SU-DHL-6 (cell line): ENCODE data around the gene KAZN.

ENCODE experiments used
- H2AFZ ChIP-seq: fragments of 200-600 bp; sonication (generic); 2 replicates; pipeline ENCODE4 v1.6.1; 2014; ENCODE audit warnings: low read depth, mild to moderate bottlenecking, moderate library complexity, mixed read lengths, antibody characterized with exemption, low read length; ENCODE audit not compliant: severe bottlenecking
- H3F3A ChIP-seq: fragments of 200-600 bp; shearing (Covaris generic); 2 replicates; pipeline ENCODE4 v1.6.0; 2016; ENCODE audit warnings: antibody characterized with exemption, mild to moderate bottlenecking; ENCODE audit not compliant: insufficient read depth
- H3K27ac ChIP-seq: fragments of 200-600 bp; sonication (generic); 2 replicates; pipeline ENCODE4 v1.5.1; 2016; ENCODE audit warnings: low read depth, mild to moderate bottlenecking, low read length, moderate library complexity, mixed read lengths
- H3K27me3 ChIP-seq: fragments of 200-600 bp; sonication (generic), shearing (Covaris generic); 2 replicates; pipeline ENCODE4 v1.6.0; 2014; ENCODE audit warnings: mild to moderate bottlenecking, low read length
- H3K36me3 ChIP-seq: fragments of 200-600 bp; sonication (generic); 2 replicates; pipeline ENCODE4 v1.6.1; 2014; ENCODE audit warnings: mild to moderate bottlenecking, low read length, mixed read lengths
- H3K4me2 ChIP-seq: fragments of 300-600, 200-600 bp; shearing (Covaris generic), sonication (generic); 2 replicates; pipeline ENCODE4 v1.6.0; 2014; ENCODE audit warnings: low read length, low read depth, mild to moderate bottlenecking; ENCODE audit not compliant: poor library complexity, severe bottlenecking
- H3K4me3 ChIP-seq: fragments of 200-600 bp; sonication (generic); 2 replicates; pipeline ENCODE4 v1.5.1; 2014; ENCODE audit warnings: antibody characterized with exemption, low read length, mild to moderate bottlenecking, mixed read lengths; ENCODE audit not compliant: insufficient read depth, poor library complexity, severe bottlenecking
- H3K79me2 ChIP-seq: fragments of 200-600 bp; sonication (generic); 2 replicates; pipeline ENCODE4 v1.6.1; 2014; ENCODE audit warnings: mild to moderate bottlenecking, low read length, moderate library complexity; ENCODE audit not compliant: insufficient read depth
- H3K9ac ChIP-seq: fragments of 200-600 bp; sonication (generic); 2 replicates; pipeline ENCODE4 v1.7.0; 2014; ENCODE audit warnings: mild to moderate bottlenecking, low read length
- H3K9me2 ChIP-seq: fragments of 200-600 bp; sonication (generic); replicated peaks from 2 replicates; pipeline ENCODE4 v1.6.1; 2014; ENCODE audit warnings: low read length; ENCODE audit not compliant: insufficient read depth
- H3K9me3 ChIP-seq: fragments of 200-600 bp; sonication (generic); 2 replicates; pipeline ENCODE4 v1.6.1; 2014; ENCODE audit warnings: low read length, mixed read lengths; ENCODE audit not compliant: insufficient read depth
- H4K20me1 ChIP-seq: fragments of 200-600 bp; sonication (generic); 2 replicates; pipeline ENCODE4 v1.6.1; 2014; ENCODE audit warnings: low read depth, mild to moderate bottlenecking, antibody characterized with exemption, low read length, moderate library complexity, mixed read lengths
- CTCF ChIP-seq: fragments of 200-600 bp; sonication (generic); IDR thresholded peaks from one replicate; pipeline ENCODE4 v1.5.1; 2017; ENCODE audit warnings: antibody characterized with exemption, mild to moderate bottlenecking, low read length, moderate library complexity; ENCODE audit not compliant: insufficient read depth, poor library complexity, severe bottlenecking
- EZH2phosphoT487 ChIP-seq: fragments of 200-600 bp; sonication (generic), shearing (Covaris generic); conservative IDR thresholded peaks from 2 replicates; pipeline ENCODE4 v1.6.1; 2018; ENCODE audit warnings: mild to moderate bottlenecking, antibody characterized with exemption, low read length, moderate library complexity, mixed read lengths

Gene KAZN

GRCh38 chr1:14919289-14919688, 320.8 kb downstream of the KAZN start:
- Histone ChIP-seq H3K27ac (no peak overlapping the region), H3K4me3 (no peak overlapping the region), H4K20me1 (no peaks in the 10 kb centered on the region), H3K79me2 (no peaks in the 10 kb centered on the region), H3K27me3 (no peaks in the 10 kb centered on the region), H2AFZ (no peak overlapping the region), H3F3A (no peaks in the 10 kb centered on the region), H3K9ac (no peak overlapping the region), H3K36me3 (no peaks in the 10 kb centered on the region), H3K9me3 (no peaks in the 10 kb centered on the region), H3K9me2 (no peaks in the 10 kb centered on the region), H3K4me2 (no peak overlapping the region)
- TF ChIP-seq EZH2phosphoT487 = no peak
- no peak for TF ChIP-seq CTCF

- no peak overlapping the region for H3K27ac ChIP-seq
- no peaks in the 10 kb centered on the region for H3K9me3 ChIP-seq
- H3K4me3 ChIP-seq = no peak overlapping the region
- H4K20me1 ChIP-seq = no peaks in the 10 kb centered on the region
- TF ChIP-seq CTCF (no peak), EZH2phosphoT487 (no peak)
- no peak overlapping the region for H3K9ac ChIP-seq
- H3K36me3 ChIP-seq = no peaks in the 10 kb centered on the region
- H3K4me2 ChIP-seq = no peak overlapping the region
- H3K9me2 ChIP-seq = no peaks in the 10 kb centered on the region
- H3K27me3 ChIP-seq = no peaks in the 10 kb centered on the region
- no peaks in the 10 kb centered on the region for H3K79me2 ChIP-seq
- H3F3A ChIP-seq = no peaks in the 10 kb centered on the region
- H2AFZ ChIP-seq = no peak overlapping the region
Measured at GRCh38 chr1:14919751-14920150, 321.3 kb downstream of the KAZN start.

- Histone ChIP-seq H3K79me2 (no peaks in the 10 kb centered on the region), H3K4me3 (no peak overlapping the region), H4K20me1 (no peaks in the 10 kb centered on the region), H3K36me3 (no peaks in the 10 kb centered on the region), H3K27ac (no peak overlapping the region), H3K9me3 (no peaks in the 10 kb centered on the region), H3K9ac (no peak overlapping the region), H3K9me2 (no peaks in the 10 kb centered on the region), H3K4me2 (no peak overlapping the region), H3K27me3 (no peaks in the 10 kb centered on the region), H2AFZ (no peak overlapping the region), H3F3A (no peaks in the 10 kb centered on the region)
- TF ChIP-seq CTCF (no peak), EZH2phosphoT487 (no peak)
Measured at GRCh38 chr1:14921057-14921456, 322.6 kb downstream of the KAZN start.
